Measurements from ENCODE around the gene GABRD. TPM values are rescaled to one million over a fixed set of nuclear protein-coding genes. Genes with fewer than 3 reads are reported as not detected.

The GABRD gene
- total and polyA plus RNA-seq, 10 of the 15 experiments (the other 5 are each of a cell fraction or from before 2014, with no cell fraction given), result not detected

GRCh38 chr1:1982379-1983232, 36.5 kb upstream of the GABRD start:
- no TSS peak for BruUV-seq (replicated peaks)
- ChIA-PET CTCF (no interaction called here), SMC1A (ENCODE audit: uncharacterized antibody, unreplicated experiment) (no interaction called here), POLR2A (no interaction called here), RAD21 (ENCODE audit: unreplicated experiment) (no interaction called here)
- no peaks in the 10 kb centered on the region for H4K20me1 ChIP-seq (ENCODE audit: control insufficient read depth, insufficient read depth)
- TF ChIP-seq ZNF217 (IDR thresholded peaks at IDR 0.05) (no peak), JUND (IDR thresholded peaks at IDR 0.05; ENCODE audit: low read depth, low read length) (no peak), RELA (IDR thresholded peaks at IDR 0.05; ENCODE audit: borderline replicate concordance, partially characterized antibody) (no peak), YBX1 (IDR thresholded peaks at IDR 0.05) (no peak), MEF2B (IDR thresholded peaks at IDR 0.05; ENCODE audit: partially characterized antibody, poor library complexity, severe bottlenecking) (no peak), NFYB (IDR thresholded peaks at IDR 0.05; ENCODE audit: insufficient read depth, low read depth, low read length) (no peak), TCF7 (IDR thresholded peaks at IDR 0.05; ENCODE audit: borderline replicate concordance) (no peak)
- no peak overlapping the region for H2AFZ ChIP-seq (ENCODE audit: control insufficient read depth, low read depth, low read length)
- no peak overlapping the region for H3K27ac ChIP-seq (ENCODE audit: control insufficient read depth, insufficient read depth)
- ATAC-seq (no peak), FAIRE-seq (no peak), DNase-seq (ENCODE audit: low read depth, low spot score) (no peak)
- H3K36me3 ChIP-seq (ENCODE audit: control insufficient read depth in 2 of 2, insufficient read depth in 2 of 2, low read length in 1 of 2), result no peaks in the 10 kb centered on the region
- H3K79me2 ChIP-seq (ENCODE audit: control insufficient read depth, insufficient read depth, low read length), result no peaks in the 10 kb centered on the region
- WGBS (ENCODE audit: insufficient coverage, insufficient replicate concordance, low lambda C conversion rate, missing lambda C conversion rate), result 75% methylated on average over 36 of the region's 36 CpGs
- no peak overlapping the region for H3K4me2 ChIP-seq (ENCODE audit: control insufficient read depth, insufficient read depth)
- intact Hi-C loops (cut with micrococcal nuclease; ENCODE audit: unreplicated experiment) (no loop called here), in situ Hi-C loops (cut with MboI) (no loop called here)
- no peak overlapping the region for H3K4me3 ChIP-seq
- no peak overlapping the region for H3K9ac ChIP-seq (ENCODE audit: control insufficient read depth, insufficient read depth, low read length)
- no peaks in the 10 kb centered on the region; the same call in 2 of the 3 replicates for H3K9me3 ChIP-seq (replicated peaks; ENCODE audit: control insufficient read depth, insufficient read depth, low read length)
- H3K27me3 ChIP-seq (replicated peaks in 1 of 2; ENCODE audit: control insufficient read depth in 2 of 2, insufficient read depth in 2 of 2, low read length in 1 of 2), result no peaks in the 10 kb centered on the region
- no peaks in the 10 kb centered on the region for H3K4me1 ChIP-seq (ENCODE audit: control insufficient read depth, insufficient read depth, low read length)

GRCh38 chr1:1984560-1985070, 34.5 kb upstream of the GABRD start:
- Histone ChIP-seq H3K36me3 (ENCODE audit: control insufficient read depth in 2 of 2, insufficient read depth in 2 of 2, low read length in 1 of 2) (no peaks in the 10 kb centered on the region), H3K9me3 (replicated peaks; ENCODE audit: control insufficient read depth, insufficient read depth, low read length) (no peaks in the 10 kb centered on the region; the same call in 2 of the 3 replicates), H4K20me1 (ENCODE audit: control insufficient read depth, insufficient read depth) (no peaks in the 10 kb centered on the region), H3K4me2 (ENCODE audit: control insufficient read depth, insufficient read depth) (no peak overlapping the region), H3K27me3 (replicated peaks in 1 of 2; ENCODE audit: control insufficient read depth in 2 of 2, insufficient read depth in 2 of 2, low read length in 1 of 2) (no peaks in the 10 kb centered on the region), H3K4me3 (no peak overlapping the region), H3K9ac (ENCODE audit: control insufficient read depth, insufficient read depth, low read length) (no peak overlapping the region), H3K27ac (ENCODE audit: control insufficient read depth, insufficient read depth) (no peak overlapping the region), H3K79me2 (ENCODE audit: control insufficient read depth, insufficient read depth, low read length) (no peaks in the 10 kb centered on the region), H3K4me1 (ENCODE audit: control insufficient read depth, insufficient read depth, low read length) (no peaks in the 10 kb centered on the region), H2AFZ (ENCODE audit: control insufficient read depth, low read depth, low read length) (no peak overlapping the region)
- CTCF ChIA-PET, result no interaction called here
- no peak for TF ChIP-seq EZH2 (IDR thresholded peaks at IDR 0.05; ENCODE audit: borderline replicate concordance, control insufficient read depth, low read depth, low read length)
- no peak for TF ChIP-seq NFIC (IDR thresholded peaks at IDR 0.05; ENCODE audit: low read depth, low read length)
- no peak for TF ChIP-seq CBFB (IDR thresholded peaks at IDR 0.05; ENCODE audit: low read depth)
- TF ChIP-seq, protein P1, sequence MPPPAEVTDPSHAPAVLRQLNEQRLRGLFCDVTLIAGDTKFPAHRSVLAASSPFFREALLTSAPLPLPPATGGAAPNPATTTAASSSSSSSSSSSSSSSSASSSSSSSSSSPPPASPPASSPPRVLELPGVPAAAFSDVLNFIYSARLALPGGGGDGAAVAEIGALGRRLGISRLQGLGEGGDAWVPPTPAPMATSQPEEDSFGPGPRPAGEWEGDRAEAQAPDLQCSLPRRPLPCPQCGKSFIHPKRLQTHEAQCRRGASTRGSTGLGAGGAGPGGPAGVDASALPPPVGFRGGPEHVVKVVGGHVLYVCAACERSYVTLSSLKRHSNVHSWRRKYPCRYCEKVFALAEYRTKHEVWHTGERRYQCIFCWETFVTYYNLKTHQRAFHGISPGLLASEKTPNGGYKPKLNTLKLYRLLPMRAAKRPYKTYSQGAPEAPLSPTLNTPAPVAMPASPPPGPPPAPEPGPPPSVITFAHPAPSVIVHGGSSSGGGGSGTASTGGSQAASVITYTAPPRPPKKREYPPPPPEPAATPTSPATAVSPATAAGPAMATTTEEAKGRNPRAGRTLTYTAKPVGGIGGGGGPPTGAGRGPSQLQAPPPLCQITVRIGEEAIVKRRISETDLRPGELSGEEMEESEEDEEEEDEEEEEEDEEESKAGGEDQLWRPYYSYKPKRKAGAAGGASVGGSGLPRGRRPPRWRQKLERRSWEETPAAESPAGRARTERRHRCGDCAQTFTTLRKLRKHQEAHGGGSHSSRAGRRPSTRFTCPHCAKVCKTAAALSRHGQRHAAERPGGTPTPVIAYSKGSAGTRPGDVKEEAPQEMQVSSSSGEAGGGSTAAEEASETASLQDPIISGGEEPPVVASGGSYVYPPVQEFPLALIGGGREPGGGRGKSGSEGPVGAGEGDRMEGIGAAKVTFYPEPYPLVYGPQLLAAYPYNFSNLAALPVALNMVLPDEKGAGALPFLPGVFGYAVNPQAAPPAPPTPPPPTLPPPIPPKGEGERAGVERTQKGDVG (CRISPR knock-in tag; IDR thresholded peaks at IDR 0.05), result no peak
- TF ChIP-seq CHD4 (IDR thresholded peaks at IDR 0.05), result no peak
- TF ChIP-seq NFYB (IDR thresholded peaks at IDR 0.05; ENCODE audit: insufficient read depth, low read depth, low read length), result no peak
- no peak for TF ChIP-seq HDAC2 (IDR thresholded peaks at IDR 0.05)
- TF ChIP-seq MYB (IDR thresholded peaks at IDR 0.05; ENCODE audit: borderline replicate concordance, low read depth, low read length), result no peak
- ATAC-seq (no peak), DNase-seq (ENCODE audit: low read depth, low spot score) (no peak), FAIRE-seq (no peak)
- BruUV-seq (replicated peaks), result no TSS peak
- RAD21 ChIA-PET (ENCODE audit: unreplicated experiment), result no interaction called here
- in situ Hi-C loops (cut with MboI), result no loop called here
- SMC1A ChIA-PET (ENCODE audit: uncharacterized antibody, unreplicated experiment), result no interaction called here
- 31% methylated on average over 17 of the region's 17 CpGs for WGBS (ENCODE audit: insufficient coverage, insufficient replicate concordance, low lambda C conversion rate, missing lambda C conversion rate)
- intact Hi-C loops (cut with micrococcal nuclease; ENCODE audit: unreplicated experiment), result no loop called here
- POLR2A ChIA-PET, result no interaction called here

All from GM12878 (cell line).